WTC11 (cell line): ENCODE results near the gene NCKIPSD. TPM values are rescaled to one million over a fixed set of nuclear protein-coding genes. Genes with fewer than 3 reads are reported as not detected.

Experiments used
- ATF1 ChIP-seq: sonication (generic); formaldehyde crosslinking; IDR thresholded peaks from 2 replicates; pipeline ENCODE4 v1.8.1; 2023; ENCODE audit warnings: mild to moderate bottlenecking, moderate library complexity, missing genetic modification reagents
- EMX1 ChIP-seq: fragments of 250-450 bp; sonication (Bioruptor Pico); IDR thresholded peaks from 2 replicates; pipeline ENCODE4 v1.8.0; 2021; ENCODE audit warnings: mild to moderate bottlenecking
- ETV6 ChIP-seq: sonication (generic); formaldehyde crosslinking; IDR thresholded peaks from 2 replicates; pipeline ENCODE4 v1.8.1; 2022; ENCODE audit warnings: mild to moderate bottlenecking, missing genetic modification reagents
- GRHL2 ChIP-seq: fragments of 250-450 bp; sonication (Bioruptor Pico); IDR thresholded peaks from 2 replicates; pipeline ENCODE4 v1.8.0; 2022; ENCODE audit warnings: mild to moderate bottlenecking, moderate library complexity; ENCODE audit not compliant: insufficient replicate concordance, severe bottlenecking
- JUN ChIP-seq: sonication (generic); formaldehyde crosslinking; IDR thresholded peaks from 2 replicates; pipeline ENCODE4 v1.8.0; 2023; ENCODE audit warnings: mild to moderate bottlenecking, missing genetic modification reagents
- KAT7 ChIP-seq: sonication (generic); formaldehyde crosslinking; IDR thresholded peaks from 2 replicates; pipeline ENCODE4 v1.8.1; 2023; ENCODE audit warnings: missing genetic modification reagents, mild to moderate bottlenecking, borderline replicate concordance
- MXD4 ChIP-seq: fragments of 250-450 bp; sonication (Bioruptor Pico); IDR thresholded peaks from 2 replicates; pipeline ENCODE4 v1.8.0; 2021; ENCODE audit warnings: mild to moderate bottlenecking, moderate library complexity, borderline replicate concordance
- RELA ChIP-seq: sonication (generic); formaldehyde crosslinking; IDR thresholded peaks from 2 replicates; pipeline ENCODE4 v1.8.1; 2022; ENCODE audit warnings: missing genetic modification reagents, mild to moderate bottlenecking, borderline replicate concordance
- RORB ChIP-seq: fragments of 250-450 bp; sonication (Bioruptor Pico); IDR thresholded peaks from 2 replicates; pipeline ENCODE4 v1.9.0; 2021; ENCODE audit warnings: mild to moderate bottlenecking
- SMAD4 ChIP-seq: sonication (generic); formaldehyde crosslinking; IDR thresholded peaks from 2 replicates; pipeline ENCODE4 v1.8.0; 2022; ENCODE audit warnings: mild to moderate bottlenecking, missing genetic modification reagents
- SP1 ChIP-seq: sonication (generic); formaldehyde crosslinking; conservative IDR thresholded peaks from 2 replicates; pipeline ENCODE4 v1.8.1; 2022; ENCODE audit warnings: missing genetic modification reagents
- TEAD1 ChIP-seq: sonication (generic); formaldehyde crosslinking; IDR thresholded peaks from 2 replicates; pipeline ENCODE4 v1.8.0; 2022; ENCODE audit warnings: mild to moderate bottlenecking, missing genetic modification reagents
- ZBTB21 ChIP-seq: sonication (generic); formaldehyde crosslinking; IDR thresholded peaks from 2 replicates; pipeline ENCODE4 v1.8.1; 2023; ENCODE audit warnings: mild to moderate bottlenecking, missing genetic modification reagents, borderline replicate concordance
- ZNF121 ChIP-seq: sonication (generic); formaldehyde crosslinking; IDR thresholded peaks from 2 replicates; pipeline ENCODE4 v1.8.0; 2023; ENCODE audit warnings: missing genetic modification reagents
- ZNF232 ChIP-seq: sonication (generic); formaldehyde crosslinking; IDR thresholded peaks from 2 replicates; pipeline ENCODE4 v1.8.0; 2022; ENCODE audit warnings: mild to moderate bottlenecking, missing genetic modification reagents
- total RNA-seq: library from RNA; stranded (reverse); gene quantifications from 3 replicates; pipeline ENCODE4 v1.2.3, GENCODE V29; 2021
- TF ChIP-seq, protein P1 (sequence below): sonication (generic); formaldehyde crosslinking; IDR thresholded peaks from 2 replicates; pipeline ENCODE4 v1.8.1; 2022; ENCODE audit warnings: mild to moderate bottlenecking, moderate library complexity, missing genetic modification reagents
- TF ChIP-seq, protein P2 (sequence below): sonication (generic); formaldehyde crosslinking; IDR thresholded peaks from 2 replicates; pipeline ENCODE4 v1.8.0; 2023; ENCODE audit warnings: missing genetic modification reagents, mild to moderate bottlenecking, borderline replicate concordance
- TF ChIP-seq, protein P3 (sequence below): sonication (generic); formaldehyde crosslinking; IDR thresholded peaks from 2 replicates; pipeline ENCODE4 v1.8.1; 2023; ENCODE audit warnings: mild to moderate bottlenecking, moderate library complexity, missing genetic modification reagents
- TF ChIP-seq, protein P4 (sequence below): sonication (generic); formaldehyde crosslinking; IDR thresholded peaks from 2 replicates; pipeline ENCODE4 v1.8.1; 2023; ENCODE audit warnings: mild to moderate bottlenecking, missing genetic modification reagents
- TF ChIP-seq, protein P5 (sequence below): fragments of 250-450 bp; sonication (Bioruptor Pico); IDR thresholded peaks from 2 replicates; pipeline ENCODE4 v1.9.0; 2021; ENCODE audit warnings: mild to moderate bottlenecking
- TF ChIP-seq, protein P6 (sequence below): sonication (generic); formaldehyde crosslinking; IDR thresholded peaks from 2 replicates; pipeline ENCODE4 v1.8.1; 2022; ENCODE audit warnings: mild to moderate bottlenecking, missing genetic modification reagents, moderate library complexity, borderline replicate concordance
- TF ChIP-seq, protein P7 (sequence below): sonication (generic); formaldehyde crosslinking; IDR thresholded peaks from 2 replicates; pipeline ENCODE4 v1.8.0; 2023; ENCODE audit warnings: mild to moderate bottlenecking, missing genetic modification reagents

Gene NCKIPSD
- total RNA-seq, 1 experiment from 2014 or later, result 40.1 TPM

DNA sequence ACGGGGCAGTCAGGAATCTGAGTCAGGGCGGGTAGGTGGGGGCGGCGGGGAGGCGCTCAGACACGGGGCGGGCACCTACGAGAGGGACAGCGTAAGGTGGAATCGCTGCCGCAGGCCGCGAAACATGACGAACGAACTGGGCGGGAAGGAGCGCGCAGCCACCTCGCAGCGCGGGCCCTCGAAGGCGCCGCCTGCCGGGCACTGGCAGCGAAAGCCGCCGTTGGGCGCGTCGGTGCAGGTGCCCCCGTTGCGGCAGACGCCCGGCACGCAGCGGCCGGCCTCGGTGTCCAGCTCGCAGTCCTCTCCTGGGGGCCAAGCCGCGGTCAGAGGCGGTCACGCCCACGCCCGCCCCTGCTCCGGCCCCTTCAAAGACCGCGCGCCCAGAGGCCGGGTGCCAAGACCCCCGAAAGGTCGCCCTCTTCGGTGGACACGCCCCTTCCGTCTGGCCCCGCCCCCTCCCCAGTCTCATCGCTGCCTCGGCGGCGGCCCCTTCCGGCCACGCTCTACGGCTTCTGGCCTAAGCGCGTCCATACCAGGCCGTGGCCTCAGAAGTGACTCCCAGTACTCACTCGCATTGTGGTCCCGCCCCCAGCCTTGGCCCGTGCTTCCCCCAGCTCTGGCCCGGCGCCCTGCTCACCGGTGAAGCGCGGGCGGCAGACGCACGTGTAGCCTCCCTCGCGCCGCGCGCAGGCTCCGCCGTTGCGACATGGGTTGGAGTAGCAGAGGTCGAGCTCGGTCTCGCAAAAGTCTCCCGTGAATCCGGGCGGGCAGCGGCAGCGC lies 29.5 kb downstream of the NCKIPSD start (continued):
- TF ChIP-seq, protein P1, sequence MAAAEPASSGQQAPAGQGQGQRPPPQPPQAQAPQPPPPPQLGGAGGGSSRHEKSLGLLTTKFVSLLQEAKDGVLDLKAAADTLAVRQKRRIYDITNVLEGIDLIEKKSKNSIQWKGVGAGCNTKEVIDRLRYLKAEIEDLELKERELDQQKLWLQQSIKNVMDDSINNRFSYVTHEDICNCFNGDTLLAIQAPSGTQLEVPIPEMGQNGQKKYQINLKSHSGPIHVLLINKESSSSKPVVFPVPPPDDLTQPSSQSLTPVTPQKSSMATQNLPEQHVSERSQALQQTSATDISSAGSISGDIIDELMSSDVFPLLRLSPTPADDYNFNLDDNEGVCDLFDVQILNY (CRISPR knock-in tag), result peak; percentile 81
- TF ChIP-seq ZNF121 (CRISPR knock-in tag) (0 out of 2 replicates have a peak, but pooled peaks have one; percentile 1), KAT7 (CRISPR knock-in tag) (peak; percentile 98), GRHL2 (CRISPR knock-in tag) (no peak), ATF1 (CRISPR knock-in tag) (0 out of 2 replicates have a peak, but pooled peaks have one; percentile 39), RELA (peak; percentile 94; the same call in 1 of the 2 replicates), RORB (no peak), SP1 (CRISPR knock-in tag) (peak; percentile 85), ZBTB21 (CRISPR knock-in tag) (peak; percentile 19; the same call in 1 of the 2 replicates), ZNF232 (CRISPR knock-in tag) (peak; percentile 82; the same call in 1 of the 2 replicates), ETV6 (CRISPR knock-in tag) (peak; percentile 86; the same call in 1 of the 2 replicates), MXD4 (CRISPR knock-in tag) (no peak), TEAD1 (peak; percentile 58; the same call in 1 of the 2 replicates), SMAD4 (CRISPR knock-in tag) (0 out of 2 replicates have a peak, but pooled peaks have one; percentile 37), EMX1 (CRISPR knock-in tag) (no peak), JUN (CRISPR knock-in tag) (peak; percentile 75; the same call in 1 of the 2 replicates)
- TF ChIP-seq, protein P2, sequence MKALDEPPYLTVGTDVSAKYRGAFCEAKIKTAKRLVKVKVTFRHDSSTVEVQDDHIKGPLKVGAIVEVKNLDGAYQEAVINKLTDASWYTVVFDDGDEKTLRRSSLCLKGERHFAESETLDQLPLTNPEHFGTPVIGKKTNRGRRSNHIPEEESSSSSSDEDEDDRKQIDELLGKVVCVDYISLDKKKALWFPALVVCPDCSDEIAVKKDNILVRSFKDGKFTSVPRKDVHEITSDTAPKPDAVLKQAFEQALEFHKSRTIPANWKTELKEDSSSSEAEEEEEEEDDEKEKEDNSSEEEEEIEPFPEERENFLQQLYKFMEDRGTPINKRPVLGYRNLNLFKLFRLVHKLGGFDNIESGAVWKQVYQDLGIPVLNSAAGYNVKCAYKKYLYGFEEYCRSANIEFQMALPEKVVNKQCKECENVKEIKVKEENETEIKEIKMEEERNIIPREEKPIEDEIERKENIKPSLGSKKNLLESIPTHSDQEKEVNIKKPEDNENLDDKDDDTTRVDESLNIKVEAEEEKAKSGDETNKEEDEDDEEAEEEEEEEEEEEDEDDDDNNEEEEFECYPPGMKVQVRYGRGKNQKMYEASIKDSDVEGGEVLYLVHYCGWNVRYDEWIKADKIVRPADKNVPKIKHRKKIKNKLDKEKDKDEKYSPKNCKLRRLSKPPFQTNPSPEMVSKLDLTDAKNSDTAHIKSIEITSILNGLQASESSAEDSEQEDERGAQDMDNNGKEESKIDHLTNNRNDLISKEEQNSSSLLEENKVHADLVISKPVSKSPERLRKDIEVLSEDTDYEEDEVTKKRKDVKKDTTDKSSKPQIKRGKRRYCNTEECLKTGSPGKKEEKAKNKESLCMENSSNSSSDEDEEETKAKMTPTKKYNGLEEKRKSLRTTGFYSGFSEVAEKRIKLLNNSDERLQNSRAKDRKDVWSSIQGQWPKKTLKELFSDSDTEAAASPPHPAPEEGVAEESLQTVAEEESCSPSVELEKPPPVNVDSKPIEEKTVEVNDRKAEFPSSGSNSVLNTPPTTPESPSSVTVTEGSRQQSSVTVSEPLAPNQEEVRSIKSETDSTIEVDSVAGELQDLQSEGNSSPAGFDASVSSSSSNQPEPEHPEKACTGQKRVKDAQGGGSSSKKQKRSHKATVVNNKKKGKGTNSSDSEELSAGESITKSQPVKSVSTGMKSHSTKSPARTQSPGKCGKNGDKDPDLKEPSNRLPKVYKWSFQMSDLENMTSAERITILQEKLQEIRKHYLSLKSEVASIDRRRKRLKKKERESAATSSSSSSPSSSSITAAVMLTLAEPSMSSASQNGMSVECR (CRISPR knock-in tag), result peak; percentile 33; the same call in 1 of the 2 replicates
- TF ChIP-seq, protein P3, sequence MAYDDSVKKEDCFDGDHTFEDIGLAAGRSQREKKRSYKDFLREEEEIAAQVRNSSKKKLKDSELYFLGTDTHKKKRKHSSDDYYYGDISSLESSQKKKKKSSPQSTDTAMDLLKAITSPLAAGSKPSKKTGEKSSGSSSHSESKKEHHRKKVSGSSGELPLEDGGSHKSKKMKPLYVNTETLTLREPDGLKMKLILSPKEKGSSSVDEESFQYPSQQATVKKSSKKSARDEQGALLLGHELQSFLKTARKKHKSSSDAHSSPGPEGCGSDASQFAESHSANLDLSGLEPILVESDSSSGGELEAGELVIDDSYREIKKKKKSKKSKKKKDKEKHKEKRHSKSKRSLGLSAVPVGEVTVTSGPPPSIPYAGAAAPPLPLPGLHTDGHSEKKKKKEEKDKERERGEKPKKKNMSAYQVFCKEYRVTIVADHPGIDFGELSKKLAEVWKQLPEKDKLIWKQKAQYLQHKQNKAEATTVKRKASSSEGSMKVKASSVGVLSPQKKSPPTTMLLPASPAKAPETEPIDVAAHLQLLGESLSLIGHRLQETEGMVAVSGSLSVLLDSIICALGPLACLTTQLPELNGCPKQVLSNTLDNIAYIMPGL (CRISPR knock-in tag), result peak; percentile 82
- TF ChIP-seq, protein P4, sequence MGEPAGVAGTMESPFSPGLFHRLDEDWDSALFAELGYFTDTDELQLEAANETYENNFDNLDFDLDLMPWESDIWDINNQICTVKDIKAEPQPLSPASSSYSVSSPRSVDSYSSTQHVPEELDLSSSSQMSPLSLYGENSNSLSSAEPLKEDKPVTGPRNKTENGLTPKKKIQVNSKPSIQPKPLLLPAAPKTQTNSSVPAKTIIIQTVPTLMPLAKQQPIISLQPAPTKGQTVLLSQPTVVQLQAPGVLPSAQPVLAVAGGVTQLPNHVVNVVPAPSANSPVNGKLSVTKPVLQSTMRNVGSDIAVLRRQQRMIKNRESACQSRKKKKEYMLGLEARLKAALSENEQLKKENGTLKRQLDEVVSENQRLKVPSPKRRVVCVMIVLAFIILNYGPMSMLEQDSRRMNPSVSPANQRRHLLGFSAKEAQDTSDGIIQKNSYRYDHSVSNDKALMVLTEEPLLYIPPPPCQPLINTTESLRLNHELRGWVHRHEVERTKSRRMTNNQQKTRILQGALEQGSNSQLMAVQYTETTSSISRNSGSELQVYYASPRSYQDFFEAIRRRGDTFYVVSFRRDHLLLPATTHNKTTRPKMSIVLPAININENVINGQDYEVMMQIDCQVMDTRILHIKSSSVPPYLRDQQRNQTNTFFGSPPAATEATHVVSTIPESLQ (CRISPR knock-in tag), result no peak
- TF ChIP-seq, protein P5, sequence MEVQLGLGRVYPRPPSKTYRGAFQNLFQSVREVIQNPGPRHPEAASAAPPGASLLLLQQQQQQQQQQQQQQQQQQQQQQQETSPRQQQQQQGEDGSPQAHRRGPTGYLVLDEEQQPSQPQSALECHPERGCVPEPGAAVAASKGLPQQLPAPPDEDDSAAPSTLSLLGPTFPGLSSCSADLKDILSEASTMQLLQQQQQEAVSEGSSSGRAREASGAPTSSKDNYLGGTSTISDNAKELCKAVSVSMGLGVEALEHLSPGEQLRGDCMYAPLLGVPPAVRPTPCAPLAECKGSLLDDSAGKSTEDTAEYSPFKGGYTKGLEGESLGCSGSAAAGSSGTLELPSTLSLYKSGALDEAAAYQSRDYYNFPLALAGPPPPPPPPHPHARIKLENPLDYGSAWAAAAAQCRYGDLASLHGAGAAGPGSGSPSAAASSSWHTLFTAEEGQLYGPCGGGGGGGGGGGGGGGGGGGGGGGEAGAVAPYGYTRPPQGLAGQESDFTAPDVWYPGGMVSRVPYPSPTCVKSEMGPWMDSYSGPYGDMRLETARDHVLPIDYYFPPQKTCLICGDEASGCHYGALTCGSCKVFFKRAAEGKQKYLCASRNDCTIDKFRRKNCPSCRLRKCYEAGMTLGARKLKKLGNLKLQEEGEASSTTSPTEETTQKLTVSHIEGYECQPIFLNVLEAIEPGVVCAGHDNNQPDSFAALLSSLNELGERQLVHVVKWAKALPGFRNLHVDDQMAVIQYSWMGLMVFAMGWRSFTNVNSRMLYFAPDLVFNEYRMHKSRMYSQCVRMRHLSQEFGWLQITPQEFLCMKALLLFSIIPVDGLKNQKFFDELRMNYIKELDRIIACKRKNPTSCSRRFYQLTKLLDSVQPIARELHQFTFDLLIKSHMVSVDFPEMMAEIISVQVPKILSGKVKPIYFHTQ, result no peak
- TF ChIP-seq, protein P6, sequence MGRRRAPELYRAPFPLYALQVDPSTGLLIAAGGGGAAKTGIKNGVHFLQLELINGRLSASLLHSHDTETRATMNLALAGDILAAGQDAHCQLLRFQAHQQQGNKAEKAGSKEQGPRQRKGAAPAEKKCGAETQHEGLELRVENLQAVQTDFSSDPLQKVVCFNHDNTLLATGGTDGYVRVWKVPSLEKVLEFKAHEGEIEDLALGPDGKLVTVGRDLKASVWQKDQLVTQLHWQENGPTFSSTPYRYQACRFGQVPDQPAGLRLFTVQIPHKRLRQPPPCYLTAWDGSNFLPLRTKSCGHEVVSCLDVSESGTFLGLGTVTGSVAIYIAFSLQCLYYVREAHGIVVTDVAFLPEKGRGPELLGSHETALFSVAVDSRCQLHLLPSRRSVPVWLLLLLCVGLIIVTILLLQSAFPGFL, result no peak
- TF ChIP-seq, protein P7, sequence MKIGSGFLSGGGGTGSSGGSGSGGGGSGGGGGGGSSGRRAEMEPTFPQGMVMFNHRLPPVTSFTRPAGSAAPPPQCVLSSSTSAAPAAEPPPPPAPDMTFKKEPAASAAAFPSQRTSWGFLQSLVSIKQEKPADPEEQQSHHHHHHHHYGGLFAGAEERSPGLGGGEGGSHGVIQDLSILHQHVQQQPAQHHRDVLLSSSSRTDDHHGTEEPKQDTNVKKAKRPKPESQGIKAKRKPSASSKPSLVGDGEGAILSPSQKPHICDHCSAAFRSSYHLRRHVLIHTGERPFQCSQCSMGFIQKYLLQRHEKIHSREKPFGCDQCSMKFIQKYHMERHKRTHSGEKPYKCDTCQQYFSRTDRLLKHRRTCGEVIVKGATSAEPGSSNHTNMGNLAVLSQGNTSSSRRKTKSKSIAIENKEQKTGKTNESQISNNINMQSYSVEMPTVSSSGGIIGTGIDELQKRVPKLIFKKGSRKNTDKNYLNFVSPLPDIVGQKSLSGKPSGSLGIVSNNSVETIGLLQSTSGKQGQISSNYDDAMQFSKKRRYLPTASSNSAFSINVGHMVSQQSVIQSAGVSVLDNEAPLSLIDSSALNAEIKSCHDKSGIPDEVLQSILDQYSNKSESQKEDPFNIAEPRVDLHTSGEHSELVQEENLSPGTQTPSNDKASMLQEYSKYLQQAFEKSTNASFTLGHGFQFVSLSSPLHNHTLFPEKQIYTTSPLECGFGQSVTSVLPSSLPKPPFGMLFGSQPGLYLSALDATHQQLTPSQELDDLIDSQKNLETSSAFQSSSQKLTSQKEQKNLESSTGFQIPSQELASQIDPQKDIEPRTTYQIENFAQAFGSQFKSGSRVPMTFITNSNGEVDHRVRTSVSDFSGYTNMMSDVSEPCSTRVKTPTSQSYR, result peak; percentile 30; the same call in 1 of the 2 replicates
